Common myeloid progenitor, CD34-positive (primary cell): Measurements from ENCODE around the gene JAKMIP2.
"Not testable (repeated sequence)": the region's sequence is repeated elsewhere in the genome, so short reads cannot be mapped to it uniquely, and the experiment has no call there.

ENCODE experiments used
- CTCF ChIA-PET: fragments of 350-600 bp; sonication (Branson Sonifier 250); formaldehyde crosslinking; loops from one replicate; lab custom pipeline; 2021; ENCODE audit warnings: antibody characterized with exemption; lab: Charles Lee
- POLR2A ChIA-PET: fragments of 350-600 bp; sonication (Branson Sonifier 250); formaldehyde crosslinking; loops from one replicate; lab custom pipeline; 2021; ENCODE audit warnings: antibody characterized with exemption; lab: Charles Lee
- DNase-seq, 3 donors: peaks; one replicate each; pipeline versions ENCODE4 v3.0.0 to v3.0.0-alpha.2; 2013
- H3K27ac ChIP-seq, 2 experiments: 1 replicate in 1 of 2; 2 replicates in 1 of 2; pipeline ENCODE4 v1.7.0; 2013; ENCODE audit warnings: inconsistent platforms in 2 of 2, low read length in 2 of 2, mild to moderate bottlenecking in 2 of 2, low read depth in 1 of 2, moderate library complexity in 1 of 2; ENCODE audit not compliant: severe bottlenecking in 2 of 2, insufficient read depth in 1 of 2, poor library complexity in 1 of 2
- H3K27me3 ChIP-seq, 5 experiments: replicated peaks in 2 of 5; 1 replicate in 3 of 5; 2 replicates in 2 of 5; pipeline versions ENCODE4 v1.6.1 to v1.7.0; 2013; ENCODE audit warnings: low read length in 4 of 5, mild to moderate bottlenecking in 2 of 5, moderate library complexity in 2 of 5, inconsistent platforms in 1 of 5; ENCODE audit not compliant: insufficient read depth in 5 of 5, control insufficient read depth in 4 of 5
- H3K36me3 ChIP-seq, 4 experiments: 1 replicate in 2 of 4; 2 replicates in 2 of 4; pipeline versions ENCODE4 v1.6.1 to v1.7.0; 2013; ENCODE audit warnings: low read length in 3 of 4, control low read depth in 1 of 4, mild to moderate bottlenecking in 1 of 4; ENCODE audit not compliant: control insufficient read depth in 4 of 4, insufficient read depth in 4 of 4
- H3K4me1 ChIP-seq, 4 experiments: 1 replicate in 3 of 4; 2 replicates in 1 of 4; pipeline versions ENCODE4 v1.6.1 to v1.7.1; 2013; ENCODE audit warnings: low read length in 3 of 4, mild to moderate bottlenecking in 3 of 4, control low read depth in 1 of 4, inconsistent platforms in 1 of 4, moderate library complexity in 1 of 4; ENCODE audit not compliant: control insufficient read depth in 4 of 4, insufficient read depth in 4 of 4; ENCODE audit errors: control extremely low read depth in 1 of 4
- H3K4me3 ChIP-seq, 7 experiments: 1 replicate in 4 of 7; 2 replicates in 3 of 7; pipeline versions ENCODE4 v1.5.1 to v1.7.0; 2013; ENCODE audit warnings: mild to moderate bottlenecking in 7 of 7, low read length in 6 of 7, moderate library complexity in 6 of 7, inconsistent platforms in 2 of 7, low read depth in 2 of 7, control low read depth in 1 of 7; ENCODE audit not compliant: insufficient read depth in 4 of 7, control insufficient read depth in 1 of 7; ENCODE audit errors: extremely low read depth in 1 of 7
- H3K9me3 ChIP-seq, 5 experiments: 1 replicate in 4 of 5; 2 replicates in 1 of 5; pipeline versions ENCODE4 v1.6.1 to v1.7.1; 2013; ENCODE audit warnings: low read length in 4 of 5, mild to moderate bottlenecking in 2 of 5, inconsistent platforms in 1 of 5, low read depth in 1 of 5, moderate library complexity in 1 of 5; ENCODE audit not compliant: control insufficient read depth in 4 of 5, insufficient read depth in 2 of 5; ENCODE audit errors: control extremely low read depth in 1 of 5
- WGBS: methylation state at CpG from one replicate; pipeline ENCODE4 v1.1.5; 2013; ENCODE audit not compliant: insufficient coverage; 5-methylcytosine and 5-hydroxymethylcytosine counted together

JAKMIP2 gene

DNA sequence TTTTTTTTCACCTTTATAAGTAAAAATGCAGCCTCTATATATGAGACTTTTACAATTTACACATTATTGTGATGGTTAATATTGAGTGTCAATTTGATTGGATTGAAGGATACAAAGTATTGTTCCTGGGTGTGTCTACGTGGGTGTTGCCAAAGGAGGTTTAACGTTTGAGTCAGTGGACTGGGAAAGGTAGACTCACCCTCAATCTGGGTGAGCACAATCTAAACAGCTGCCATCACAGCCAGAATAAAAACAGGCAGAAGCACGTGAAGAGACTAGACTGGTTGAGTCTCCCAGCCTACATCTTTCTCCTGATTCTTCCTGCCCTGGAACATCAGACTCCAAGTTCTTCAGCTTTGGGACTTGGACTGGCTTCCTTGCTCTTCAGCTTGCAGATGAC lies 139.9 kb downstream of the JAKMIP2 start:
- H3K27ac ChIP-seq = no peak overlapping the region
- POLR2A ChIA-PET = no interaction called here
- no peaks in the 10 kb centered on the region for H3K27me3 ChIP-seq
- no peak overlapping the region for H3K4me3 ChIP-seq
- CTCF ChIA-PET = interaction anchor here (1.0 to 1.3 kb wide), 2 partner anchors 15 to 20 kb away, joined by 3 to 4 read pairs; no protein-coding TSS in a partner anchor
- no peaks in the 10 kb centered on the region for H3K4me1 ChIP-seq
- peaks cover 18 to 59% (median 22%) of the 10 kb centered on the region in 4 experiments for H3K36me3 ChIP-seq
- DNase-seq = no peak
- H3K9me3 ChIP-seq = no peaks in the 10 kb centered on the region
- WGBS = 92% methylated on average over 3 of the region's 3 CpGs

DNA sequence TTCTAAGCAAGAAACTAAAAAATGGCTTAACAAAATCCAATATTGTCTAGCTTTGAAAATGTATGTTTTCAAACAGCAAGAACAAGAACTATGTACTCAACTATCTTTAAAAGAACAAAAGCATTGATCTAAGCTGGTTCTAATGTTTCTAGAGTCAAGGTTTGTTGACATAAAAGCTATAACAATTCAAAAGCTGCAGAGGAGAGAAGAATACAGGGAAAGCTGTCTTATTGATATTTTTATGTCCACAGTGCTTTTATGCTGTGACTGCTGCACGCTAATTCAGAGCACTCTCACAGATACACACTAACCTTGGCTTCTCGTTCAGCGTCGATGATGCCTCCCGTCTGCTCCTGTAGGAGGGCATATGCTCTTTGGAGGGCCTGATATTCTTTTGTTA lies 143.2 kb downstream of the JAKMIP2 start:
- POLR2A ChIA-PET = no interaction called here
- DNase-seq = no peak
- CTCF ChIA-PET = interaction anchor here (0.8 to 4.1 kb wide), 4 partner anchors 9 to 195 kb away, joined by 3 to 17 read pairs (median 10); no protein-coding TSS in a partner anchor
- Histone ChIP-seq H3K4me3 (no peak overlapping the region), H3K36me3 (peaks cover 15 to 52% (median 20%) of the 10 kb centered on the region in 4 experiments), H3K9me3 (no peaks in the 10 kb centered on the region), H3K27me3 (no peaks in the 10 kb centered on the region), H3K27ac (no peak overlapping the region), H3K4me1 (no peaks in the 10 kb centered on the region)
- WGBS = 98% methylated on average over 5 of the region's 5 CpGs

GRCh38 chr5:147636729-147636984 lies 145.9 kb downstream of the JAKMIP2 start:
- no peak overlapping the region for H3K27ac ChIP-seq
- peaks cover 2 to 37% (median 12%) of the 10 kb centered on the region in 4 experiments for H3K36me3 ChIP-seq
- DNase-seq = no peak
- H3K4me3 ChIP-seq = no peak overlapping the region
- H3K9me3 ChIP-seq = no peaks in the 10 kb centered on the region
- no peaks in the 10 kb centered on the region for H3K27me3 ChIP-seq
- H3K4me1 ChIP-seq = no peaks in the 10 kb centered on the region
- POLR2A ChIA-PET = no interaction called here
- 97% methylated on average over 3 of the region's 3 CpGs for WGBS
- CTCF ChIA-PET = interaction anchor here (1.6 to 1.7 kb wide), 2 partner anchors 9 to 186 kb away, joined by 5 to 8 read pairs; no protein-coding TSS in a partner anchor

DNA sequence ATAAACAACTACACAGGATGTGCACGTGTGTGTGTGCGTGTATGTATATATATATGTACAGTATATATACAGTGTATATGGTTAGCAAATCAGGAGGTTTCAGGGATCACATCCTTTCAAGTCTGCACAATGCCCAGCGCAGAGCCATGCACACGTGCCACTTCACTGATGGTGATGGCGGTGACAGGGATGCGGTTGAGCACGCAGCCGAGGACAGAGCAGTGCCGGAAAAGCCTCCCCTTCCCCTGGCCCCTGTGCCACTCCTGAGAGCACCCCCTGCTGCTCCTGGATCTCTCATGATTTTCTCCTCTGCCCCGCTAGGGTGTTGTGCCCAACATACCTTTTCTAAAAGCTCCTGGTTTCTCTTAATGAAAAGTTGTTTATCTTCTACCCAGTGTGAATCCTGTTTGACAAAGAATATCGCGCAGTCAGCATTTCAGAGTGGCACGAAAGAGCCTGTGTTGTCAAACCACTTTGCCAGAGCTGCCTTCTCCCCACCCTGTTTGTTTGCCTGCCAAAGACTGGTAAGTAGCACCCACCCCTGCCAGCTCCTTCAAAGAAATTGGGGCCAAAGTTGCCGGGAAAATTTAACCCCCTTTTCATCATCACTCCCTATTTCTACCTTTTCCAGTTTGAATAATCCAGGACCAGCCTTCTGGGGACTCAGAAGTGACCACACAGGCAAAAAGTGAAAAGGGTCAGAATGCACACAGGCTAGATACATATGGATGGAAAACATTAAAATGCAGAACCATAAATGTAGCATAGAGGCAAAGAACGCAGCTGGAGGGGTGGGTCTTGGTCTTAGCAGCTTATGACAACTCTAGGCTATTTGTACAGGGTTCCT lies 146.4 kb downstream of the JAKMIP2 start:
- no peak for DNase-seq
- Histone ChIP-seq H3K4me1 (no peaks in the 10 kb centered on the region), H3K9me3 (no peaks in the 10 kb centered on the region), H3K36me3 (peaks cover 2 to 33% (median 10%) of the 10 kb centered on the region in 4 experiments), H3K27me3 (no peaks in the 10 kb centered on the region), H3K4me3 (no peak overlapping the region), H3K27ac (no peak overlapping the region)
- CTCF ChIA-PET = interaction anchor here (0.8 to 1.7 kb wide), 3 partner anchors 8 to 187 kb away, joined by 3 to 8 read pairs (median 5); no protein-coding TSS in a partner anchor
- 96% methylated on average over 12 of the region's 15 CpGs for WGBS
- POLR2A ChIA-PET = no interaction called here

DNA sequence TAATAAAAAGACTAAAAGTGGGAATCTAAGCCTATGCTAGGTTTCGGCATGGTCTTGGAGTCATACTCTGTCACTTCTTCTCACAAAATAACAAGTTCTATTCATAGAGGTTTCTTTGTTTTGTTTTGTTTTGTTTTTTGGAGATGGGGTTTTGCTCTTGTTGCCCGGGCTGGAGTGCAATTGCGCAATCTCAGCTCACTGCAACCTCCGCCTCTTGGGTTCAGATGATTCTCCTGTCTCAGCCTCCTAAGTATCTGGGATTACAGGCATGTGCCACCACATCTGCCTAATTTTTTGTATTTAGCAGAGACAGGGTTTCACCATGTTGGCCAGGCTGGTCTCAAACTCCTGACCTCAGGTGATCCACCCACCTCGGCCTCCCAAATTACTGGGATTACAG lies 147.1 kb downstream of the JAKMIP2 start:
- H3K36me3 ChIP-seq = peaks cover 2 to 30% (median 9%) of the 10 kb centered on the region in 4 experiments
- H3K4me1 ChIP-seq, POLR2A ChIA-PET, DNase-seq, H3K4me3 ChIP-seq, H3K9me3 ChIP-seq, H3K27me3 ChIP-seq, H3K27ac ChIP-seq: not testable (repeated sequence)
- CTCF ChIA-PET = interaction anchor here (0.8 to 15.4 kb wide), 2 partner anchors 9 to 190 kb away, joined by 3 to 183 read pairs; no protein-coding TSS in a partner anchor
- WGBS = 96% methylated on average over 3 of the region's 5 CpGs

DNA sequence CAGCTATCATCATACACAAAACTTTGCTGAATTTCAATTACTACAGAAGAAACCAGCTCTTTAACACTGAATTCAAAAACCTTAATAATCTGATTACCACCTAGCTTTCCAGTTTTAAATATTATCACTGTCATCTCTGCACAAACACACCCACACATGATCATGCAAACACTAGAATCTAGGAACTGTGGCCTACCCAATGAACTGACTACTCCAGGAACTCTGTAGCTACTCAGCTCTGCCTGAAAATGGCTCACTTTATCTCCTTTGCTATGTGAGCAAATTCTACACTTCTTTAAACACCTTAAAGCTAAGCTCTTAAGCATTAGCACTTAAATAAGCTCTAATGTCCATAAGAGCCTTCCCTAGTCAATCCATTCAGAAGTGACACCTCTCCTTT lies 149.4 kb downstream of the JAKMIP2 start:
- ChIA-PET CTCF (interaction anchor here (0.7 to 15.4 kb wide), 9 partner anchors 10 to 1502 kb away, joined by 3 to 183 read pairs (median 3); no protein-coding TSS in a partner anchor), POLR2A (no interaction called here)
- no peak for DNase-seq
- no peaks in the 10 kb centered on the region for H3K4me1 ChIP-seq
- no peak overlapping the region for H3K27ac ChIP-seq
- H3K27me3 ChIP-seq = no peaks in the 10 kb centered on the region
- H3K4me3 ChIP-seq = no peak overlapping the region
- H3K36me3 ChIP-seq = peaks cover 0 to 22% (median 5%) of the 10 kb centered on the region in 4 experiments
- no peaks in the 10 kb centered on the region for H3K9me3 ChIP-seq

- CTCF ChIA-PET = interaction anchor here (15.4 kb wide), 1 partner anchor 194 kb away, joined by 183 read pairs; no protein-coding TSS in a partner anchor
- WGBS = 100% methylated on average over 1 of the region's 4 CpGs
- DNase-seq = no peak
- no peaks in the 10 kb centered on the region for H3K4me1 ChIP-seq
- peaks cover 0 to 25% (median 4%) of the 10 kb centered on the region in 4 experiments for H3K36me3 ChIP-seq
- no peaks in the 10 kb centered on the region for H3K9me3 ChIP-seq
- H3K27me3 ChIP-seq = no peaks in the 10 kb centered on the region
- POLR2A ChIA-PET = no interaction called here
- H3K27ac ChIP-seq = no peak overlapping the region
- H3K4me3 ChIP-seq = no peak overlapping the region
Measured at GRCh38 chr5:147631428-147632003, 151.0 kb downstream of the JAKMIP2 start.
